AG04450 (cell line): Measurements from ENCODE around the gene DECR2. TPM values are rescaled to one million over a fixed set of nuclear protein-coding genes. Genes with fewer than 3 reads are reported as not detected.

Experiments
- CTCF ChIA-PET: fragments of 300-600, 350-600 bp; formaldehyde crosslinking; extraction: SDS; loops from one replicate; lab custom pipeline; 2022; ENCODE audit warnings: antibody characterized with exemption, inconsistent platforms; lab: Charles Lee
- POLR2A ChIA-PET: fragments of 350-600 bp; formaldehyde crosslinking; extraction: SDS; loops from one replicate; lab custom pipeline; 2021; ENCODE audit warnings: antibody characterized with exemption, inconsistent platforms; lab: Yijun Ruan, JAX
- DNase-seq: peaks from one replicate; pipeline ENCODE4 v3.0.0-alpha.2; 2011; ENCODE audit warnings: low read depth, low spot score
- H3K27ac ChIP-seq: one replicate; pipeline ENCODE4 v1.5.1; 2012; ENCODE audit warnings: low read depth, low read length, control low read depth
- H3K27me3 ChIP-seq: one replicate; pipeline ENCODE4 v1.6.0; 2012; ENCODE audit warnings: low read length; ENCODE audit not compliant: control insufficient read depth, insufficient read depth
- H3K4me3 ChIP-seq: 2 replicates; pipeline ENCODE4 v1.5.1; 2011; ENCODE audit warnings: mild to moderate bottlenecking, low read depth, low read length, control low read depth
- H3K9me3 ChIP-seq: 2 replicates; pipeline ENCODE4 v1.5.1; 2012; ENCODE audit warnings: low read length; ENCODE audit not compliant: control insufficient read depth, insufficient read depth
- CTCF ChIP-seq: IDR thresholded peaks from 2 replicates; pipeline ENCODE4 v1.5.1; 2011; ENCODE audit warnings: low read depth, low read length, control low read depth, inconsistent platforms
- polyA plus RNA-seq: library from polyadenylated mRNA; depleted of rRNA; stranded (reverse); fragments of >200 nt; gene quantifications from 2 replicates; pipeline ENCODE4 v1.2.3, GENCODE V29; 2011; rRNA removed
- small RNA-seq: library from RNA; depleted of rRNA; stranded (forward); fragments of <200 nt; gene quantifications from one replicate; pipeline ENCODE3, GENCODE V24; 2012; ENCODE audit warnings: low read depth; ENCODE audit not compliant: insufficient read length

The DECR2 gene
- polyA plus RNA-seq, 1 experiment, result 11.6 TPM

DNA sequence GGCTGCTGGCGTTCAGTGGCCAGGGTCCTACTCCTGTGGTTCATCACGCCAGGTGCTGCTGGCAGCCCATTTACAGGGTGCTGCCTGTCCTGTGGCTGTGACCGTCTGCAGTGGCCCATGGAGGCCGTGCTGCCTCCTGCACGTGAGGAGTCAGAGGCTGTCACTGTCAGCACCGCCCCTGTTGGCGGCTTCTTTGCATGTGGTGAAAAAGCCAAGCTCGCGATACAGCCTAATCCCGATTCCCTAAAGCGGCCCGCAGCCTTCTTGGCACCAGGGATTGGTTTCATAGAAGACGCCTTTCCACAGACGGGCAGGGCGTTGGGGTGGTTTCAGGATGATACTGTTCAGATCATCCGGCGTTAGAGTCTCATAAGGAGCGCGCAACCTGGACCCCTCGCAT, 59.1 kb downstream of the DECR2 start:
- no peaks in the 10 kb centered on the region; the same call in 1 of the 2 replicates for H3K9me3 ChIP-seq
- CTCF ChIA-PET, result no interaction called here
- no peak overlapping the region for H3K4me3 ChIP-seq
- no peaks in the 10 kb centered on the region for H3K27me3 ChIP-seq
- POLR2A ChIA-PET, result no interaction called here
- DNase-seq, result no peak
- TF ChIP-seq CTCF, result no peak
- no peak overlapping the region for H3K27ac ChIP-seq

Small RNAs within 50 kb of the gene (small RNA-seq; reads per million reads assigned to genes)
- gene RF00019, result not detected

Other genes with a start within 250 kb of the DECR2 start
- gene HBZ, start 249.2 kb upstream of the DECR2 start, polyA plus RNA-seq, result not detected in 2 replicates
- not detected in 2 replicates for gene HBM, start 235.9 kb upstream of the DECR2 start, polyA plus RNA-seq
- not detected in 2 replicates for gene HBA2, start 229.0 kb upstream of the DECR2 start, polyA plus RNA-seq
- gene HBA1, start 225.2 kb upstream of the DECR2 start, polyA plus RNA-seq, result not detected in 2 replicates
- not detected in 2 replicates for gene HBQ1, start 221.4 kb upstream of the DECR2 start, polyA plus RNA-seq
- 37.6 and 47.2 TPM in 2 replicates for gene LUC7L, start 172.4 kb upstream of the DECR2 start, polyA plus RNA-seq
- gene FAM234A, start 167.1 kb upstream of the DECR2 start, polyA plus RNA-seq, result 42.3 and 42.7 TPM in 2 replicates
- gene RGS11, start 125.9 kb upstream of the DECR2 start, polyA plus RNA-seq, result 0.30 and 0.33 TPM in 2 replicates
- gene ARHGDIG, start 121.3 kb upstream of the DECR2 start, polyA plus RNA-seq, result not detected in 2 replicates
- 0.42 and 0.45 TPM in 2 replicates for gene PDIA2, start 118.7 kb upstream of the DECR2 start, polyA plus RNA-seq
- gene AXIN1, start 49.2 kb upstream of the DECR2 start, polyA plus RNA-seq, result 3.5 and 4.7 TPM in 2 replicates
- 144 and 157 TPM in 2 replicates for gene MRPL28, start 31.3 kb upstream of the DECR2 start, polyA plus RNA-seq
- 40.8 and 68.0 TPM in 2 replicates for gene PGAP6, start 19.9 kb upstream of the DECR2 start, polyA plus RNA-seq
- 156 and 198 TPM in 2 replicates for gene NME4, start 4.7 kb upstream of the DECR2 start, polyA plus RNA-seq
- 6.9 and 9.7 TPM in 2 replicates for gene RAB11FIP3, start 23.8 kb downstream of the DECR2 start, polyA plus RNA-seq
- 7.5 and 8.6 TPM in 2 replicates for gene CAPN15, start 125.8 kb downstream of the DECR2 start, polyA plus RNA-seq
- gene PRR35, start 158.5 kb downstream of the DECR2 start, polyA plus RNA-seq, result not detected in 2 replicates
- gene NHLRC4, start 165.1 kb downstream of the DECR2 start, polyA plus RNA-seq, result 0.45 and 0.88 TPM in 2 replicates
- 12.1 and 17.6 TPM in 2 replicates for gene PIGQ, start 168.1 kb downstream of the DECR2 start, polyA plus RNA-seq
- gene RAB40C, start 188.2 kb downstream of the DECR2 start, polyA plus RNA-seq, result 4.2 and 6.1 TPM in 2 replicates
- gene WFIKKN1, start 229.1 kb downstream of the DECR2 start, polyA plus RNA-seq, result not detected in 2 replicates
- 58.3 and 69.5 TPM in 2 replicates for gene METTL26, start 234.4 kb downstream of the DECR2 start, polyA plus RNA-seq
- gene MCRIP2, start 239.9 kb downstream of the DECR2 start, polyA plus RNA-seq, result 6.7 and 10.8 TPM in 2 replicates
- 2.1 and 2.5 TPM in 2 replicates for gene WDR90, start 247.5 kb downstream of the DECR2 start, polyA plus RNA-seq